AG04450 (cell line): Measurements from ENCODE around the gene TPCN2. TPM values are rescaled to one million over a fixed set of nuclear protein-coding genes. Genes with fewer than 3 reads are reported as not detected.
A peak's percentile ranks its signal among the peaks of the same experiment; 100 is the strongest.

Source experiments
- CTCF ChIA-PET: fragments of 300-600, 350-600 bp; formaldehyde crosslinking; extraction: SDS; loops from one replicate; lab custom pipeline; 2022; ENCODE audit warnings: antibody characterized with exemption, inconsistent platforms; lab: Charles Lee
- POLR2A ChIA-PET: fragments of 350-600 bp; formaldehyde crosslinking; extraction: SDS; loops from one replicate; lab custom pipeline; 2021; ENCODE audit warnings: antibody characterized with exemption, inconsistent platforms; lab: Yijun Ruan, JAX
- DNase-seq: peaks from one replicate; pipeline ENCODE4 v3.0.0-alpha.2; 2011; ENCODE audit warnings: low read depth, low spot score
- H3K27ac ChIP-seq: one replicate; pipeline ENCODE4 v1.5.1; 2012; ENCODE audit warnings: low read depth, low read length, control low read depth
- H3K27me3 ChIP-seq: one replicate; pipeline ENCODE4 v1.6.0; 2012; ENCODE audit warnings: low read length; ENCODE audit not compliant: control insufficient read depth, insufficient read depth
- H3K4me3 ChIP-seq: 2 replicates; pipeline ENCODE4 v1.5.1; 2011; ENCODE audit warnings: mild to moderate bottlenecking, low read depth, low read length, control low read depth
- H3K9me3 ChIP-seq: 2 replicates; pipeline ENCODE4 v1.5.1; 2012; ENCODE audit warnings: low read length; ENCODE audit not compliant: control insufficient read depth, insufficient read depth
- polyA plus RNA-seq: library from polyadenylated mRNA; depleted of rRNA; stranded (reverse); fragments of >200 nt; gene quantifications from 2 replicates; pipeline ENCODE4 v1.2.3, GENCODE V29; 2011
- TF ChIP-seq, protein P1 (sequence below): IDR thresholded peaks from 2 replicates; pipeline ENCODE4 v1.5.1; 2011; ENCODE audit warnings: low read depth, low read length, control low read depth, inconsistent platforms

The TPCN2 gene
- polyA plus RNA-seq, 1 experiment, result 6.4 TPM

- H3K9me3 ChIP-seq, result no peaks in the 10 kb centered on the region
- H3K27ac ChIP-seq, result no peak overlapping the region
- no peak overlapping the region for H3K4me3 ChIP-seq
- TF ChIP-seq, protein P1, sequence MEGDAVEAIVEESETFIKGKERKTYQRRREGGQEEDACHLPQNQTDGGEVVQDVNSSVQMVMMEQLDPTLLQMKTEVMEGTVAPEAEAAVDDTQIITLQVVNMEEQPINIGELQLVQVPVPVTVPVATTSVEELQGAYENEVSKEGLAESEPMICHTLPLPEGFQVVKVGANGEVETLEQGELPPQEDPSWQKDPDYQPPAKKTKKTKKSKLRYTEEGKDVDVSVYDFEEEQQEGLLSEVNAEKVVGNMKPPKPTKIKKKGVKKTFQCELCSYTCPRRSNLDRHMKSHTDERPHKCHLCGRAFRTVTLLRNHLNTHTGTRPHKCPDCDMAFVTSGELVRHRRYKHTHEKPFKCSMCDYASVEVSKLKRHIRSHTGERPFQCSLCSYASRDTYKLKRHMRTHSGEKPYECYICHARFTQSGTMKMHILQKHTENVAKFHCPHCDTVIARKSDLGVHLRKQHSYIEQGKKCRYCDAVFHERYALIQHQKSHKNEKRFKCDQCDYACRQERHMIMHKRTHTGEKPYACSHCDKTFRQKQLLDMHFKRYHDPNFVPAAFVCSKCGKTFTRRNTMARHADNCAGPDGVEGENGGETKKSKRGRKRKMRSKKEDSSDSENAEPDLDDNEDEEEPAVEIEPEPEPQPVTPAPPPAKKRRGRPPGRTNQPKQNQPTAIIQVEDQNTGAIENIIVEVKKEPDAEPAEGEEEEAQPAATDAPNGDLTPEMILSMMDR, result no peak
- no peaks in the 10 kb centered on the region for H3K27me3 ChIP-seq
- ChIA-PET POLR2A (no interaction called here), CTCF (no interaction called here)
- DNase-seq, result no peak
Measured at GRCh38 chr11:69086152-69087132, 37.7 kb downstream of the TPCN2 start.

GRCh38 chr11:69087133-69087524 is 38.4 kb downstream of the TPCN2 start:
- TF ChIP-seq, protein P1, result no peak
- POLR2A ChIA-PET, result interaction anchor here (1.3 kb wide), 1 partner anchor 75 kb away, joined by 3 read pairs; no protein-coding TSS in a partner anchor

DNA sequence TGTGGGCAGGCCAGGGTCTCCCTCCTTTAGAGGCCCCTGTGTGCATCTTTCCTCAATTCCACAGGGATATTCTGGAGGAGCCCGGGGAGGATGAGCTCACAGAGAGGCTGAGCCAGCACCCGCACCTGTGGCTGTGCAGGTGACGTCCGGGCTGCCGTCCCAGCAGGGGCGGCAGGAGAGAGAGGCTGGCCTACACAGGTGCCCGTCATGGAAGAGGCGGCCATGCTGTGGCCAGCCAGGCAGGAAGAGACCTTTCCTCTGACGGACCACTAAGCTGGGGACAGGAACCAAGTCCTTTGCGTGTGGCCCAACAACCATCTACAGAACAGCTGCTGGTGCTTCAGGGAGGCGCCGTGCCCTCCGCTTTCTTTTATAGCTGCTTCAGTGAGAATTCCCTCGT is 39.1 kb downstream of the TPCN2 start:
- POLR2A ChIA-PET, result interaction anchor here (1.3 kb wide), 1 partner anchor 75 kb away, joined by 3 read pairs; no protein-coding TSS in a partner anchor

More at GRCh38 chr11:69087133-69087524, 38.4 kb downstream of the TPCN2 start:
- no peak overlapping the region for H3K27ac ChIP-seq
- DNase-seq, result no peak
- no peak overlapping the region for H3K4me3 ChIP-seq
- no peaks in the 10 kb centered on the region for H3K27me3 ChIP-seq
- CTCF ChIA-PET, result interaction anchor here (1.0 kb wide), 1 partner anchor 279 kb away, joined by 3 read pairs; no protein-coding TSS in a partner anchor
- H3K9me3 ChIP-seq, result no peaks in the 10 kb centered on the region

GRCh38 chr11:69088676-69089146 is 40.0 kb downstream of the TPCN2 start:
- no peak overlapping the region for H3K27ac ChIP-seq
- POLR2A ChIA-PET, result no interaction called here
- no peaks in the 10 kb centered on the region for H3K27me3 ChIP-seq
- CTCF ChIA-PET, result interaction anchor here (0.9 to 1.4 kb wide), 3 partner anchors 9 to 81 kb away, joined by 3 to 5 read pairs (median 3); partner anchors contain the start of gene MRGPRF
- no peaks in the 10 kb centered on the region for H3K9me3 ChIP-seq
- H3K4me3 ChIP-seq, result no peak overlapping the region
- TF ChIP-seq, protein P1, result peak; percentile 82
- DNase-seq, result peak; percentile 30

More for the DNA sequence above, 39.1 kb downstream of the TPCN2 start:
- no peak overlapping the region for H3K27ac ChIP-seq
- H3K4me3 ChIP-seq, result no peak overlapping the region
- CTCF ChIA-PET, result interaction anchor here (0.6 to 1.0 kb wide), 3 partner anchors 66 to 280 kb away, joined by 3 read pairs; no protein-coding TSS in a partner anchor
- DNase-seq, result no peak
- TF ChIP-seq, protein P1, result no peak
- H3K27me3 ChIP-seq, result no peaks in the 10 kb centered on the region
- H3K9me3 ChIP-seq, result no peaks in the 10 kb centered on the region

- Histone ChIP-seq H3K27me3 (no peaks in the 10 kb centered on the region), H3K27ac (no peak overlapping the region), H3K9me3 (no peaks in the 10 kb centered on the region), H3K4me3 (no peak overlapping the region)
- DNase-seq, result no peak
- TF ChIP-seq, protein P1, result no peak
- ChIA-PET POLR2A (no interaction called here), CTCF (interaction anchor here (0.8 to 1.4 kb wide), 5 partner anchors 9 to 81 kb away, joined by 3 to 5 read pairs (median 3); partner anchors contain the start of gene MRGPRF)
Measured at GRCh38 chr11:69089258-69089657, 40.5 kb downstream of the TPCN2 start.
